Measurements from ENCODE around the gene CFAP157. TPM values are rescaled to one million over a fixed set of nuclear protein-coding genes. Genes with fewer than 3 reads are reported as not detected.

CFAP157 gene
- total and polyA plus RNA-seq, 2 of the 13 experiments (the other 11 are each of a cell fraction or from before 2014, with no cell fraction given) = 0.07 TPM; not detected in 1

DNA sequence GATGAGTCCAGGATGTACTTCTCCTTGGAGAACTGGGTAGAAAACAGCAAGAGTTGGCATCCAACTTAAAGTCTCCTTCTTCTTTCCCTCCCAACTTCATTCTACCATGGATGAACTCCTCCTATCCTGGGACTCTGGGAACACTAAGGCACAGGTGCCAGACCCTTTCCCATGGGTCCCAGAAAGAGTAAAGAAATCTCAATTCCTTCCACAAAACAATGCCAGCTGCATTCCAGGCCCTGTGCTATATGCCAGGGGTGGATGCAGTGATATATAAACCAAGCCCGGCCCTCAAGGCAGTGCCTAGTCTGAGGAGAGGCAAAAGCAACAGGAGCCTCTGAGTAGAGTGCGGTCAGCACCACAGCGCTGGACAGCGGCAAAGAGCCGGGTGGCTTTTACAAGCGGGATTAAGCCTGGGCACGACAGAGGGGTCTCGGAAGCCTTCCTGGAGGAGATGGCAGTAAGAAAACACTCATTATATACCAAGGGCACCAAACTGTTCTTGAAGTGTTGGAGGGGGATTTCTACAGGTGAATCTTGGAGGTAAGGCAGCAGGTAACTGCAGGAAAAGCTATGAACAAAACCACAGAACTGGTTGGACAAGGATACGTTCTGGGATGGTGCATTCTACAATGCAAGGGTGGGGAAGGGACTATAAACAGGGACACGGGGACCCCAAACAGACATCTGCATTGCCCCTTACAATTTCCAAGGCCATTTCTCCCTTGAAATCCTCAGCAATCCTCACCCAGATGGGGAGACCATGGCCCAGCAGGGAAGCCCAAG lies 44.7 kb downstream of the CFAP157 start (continued):
- TF ChIP-seq, protein P1, sequence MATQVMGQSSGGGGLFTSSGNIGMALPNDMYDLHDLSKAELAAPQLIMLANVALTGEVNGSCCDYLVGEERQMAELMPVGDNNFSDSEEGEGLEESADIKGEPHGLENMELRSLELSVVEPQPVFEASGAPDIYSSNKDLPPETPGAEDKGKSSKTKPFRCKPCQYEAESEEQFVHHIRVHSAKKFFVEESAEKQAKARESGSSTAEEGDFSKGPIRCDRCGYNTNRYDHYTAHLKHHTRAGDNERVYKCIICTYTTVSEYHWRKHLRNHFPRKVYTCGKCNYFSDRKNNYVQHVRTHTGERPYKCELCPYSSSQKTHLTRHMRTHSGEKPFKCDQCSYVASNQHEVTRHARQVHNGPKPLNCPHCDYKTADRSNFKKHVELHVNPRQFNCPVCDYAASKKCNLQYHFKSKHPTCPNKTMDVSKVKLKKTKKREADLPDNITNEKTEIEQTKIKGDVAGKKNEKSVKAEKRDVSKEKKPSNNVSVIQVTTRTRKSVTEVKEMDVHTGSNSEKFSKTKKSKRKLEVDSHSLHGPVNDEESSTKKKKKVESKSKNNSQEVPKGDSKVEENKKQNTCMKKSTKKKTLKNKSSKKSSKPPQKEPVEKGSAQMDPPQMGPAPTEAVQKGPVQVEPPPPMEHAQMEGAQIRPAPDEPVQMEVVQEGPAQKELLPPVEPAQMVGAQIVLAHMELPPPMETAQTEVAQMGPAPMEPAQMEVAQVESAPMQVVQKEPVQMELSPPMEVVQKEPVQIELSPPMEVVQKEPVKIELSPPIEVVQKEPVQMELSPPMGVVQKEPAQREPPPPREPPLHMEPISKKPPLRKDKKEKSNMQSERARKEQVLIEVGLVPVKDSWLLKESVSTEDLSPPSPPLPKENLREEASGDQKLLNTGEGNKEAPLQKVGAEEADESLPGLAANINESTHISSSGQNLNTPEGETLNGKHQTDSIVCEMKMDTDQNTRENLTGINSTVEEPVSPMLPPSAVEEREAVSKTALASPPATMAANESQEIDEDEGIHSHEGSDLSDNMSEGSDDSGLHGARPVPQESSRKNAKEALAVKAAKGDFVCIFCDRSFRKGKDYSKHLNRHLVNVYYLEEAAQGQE (IDR thresholded peaks at IDR 0.05; ENCODE audit: borderline replicate concordance in 1 of 2, low read depth in 1 of 2, low read length in 2 of 2) = peak; percentile 85 to 97
- TF ChIP-seq EHMT2 (IDR thresholded peaks at IDR 0.05; ENCODE audit: borderline replicate concordance, low read depth, low read length) (peak; percentile 91), NFKBIZ (CRISPR knock-in tag; IDR thresholded peaks at IDR 0.05) (0 out of 2 replicates have a peak, but pooled peaks have one; percentile 51), SALL1 (CRISPR knock-in tag; IDR thresholded peaks at IDR 0.05) (peak; percentile 41; the same call in 1 of the 2 replicates), KLF16 (CRISPR knock-in tag; IDR thresholded peaks at IDR 0.05) (0 out of 4 replicates have a peak, but pooled peaks of 1 of the 2 experiments have one; percentile 24), BCL6 (CRISPR knock-in tag; IDR thresholded peaks at IDR 0.05) (no peak)

DNA sequence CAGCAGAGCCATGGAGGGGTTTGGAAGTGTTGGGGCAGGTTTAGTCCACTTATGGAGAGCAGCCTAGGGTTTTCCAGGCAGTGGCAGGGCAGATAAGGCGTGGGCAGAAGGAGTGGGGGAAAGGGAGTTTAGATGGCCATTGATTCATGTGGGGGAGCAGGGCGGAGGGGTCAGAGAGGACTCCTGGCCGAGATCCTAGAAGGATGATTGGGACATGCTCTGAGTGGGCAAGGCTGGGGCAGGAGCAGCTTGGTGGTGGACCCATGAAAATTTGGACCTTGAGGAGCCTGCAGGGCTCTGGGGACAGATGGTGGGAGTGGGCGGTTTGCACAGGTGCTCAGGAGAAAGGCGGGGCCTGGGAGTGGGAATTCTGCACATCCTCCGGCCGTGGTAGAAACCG lies 46.4 kb downstream of the CFAP157 start:
- no peaks in the 10 kb centered on the region for H4K20me1 ChIP-seq (ENCODE audit: insufficient read depth, low read length)
- H2AFZ ChIP-seq (ENCODE audit: low read length) = no peak overlapping the region
- no peaks in the 10 kb centered on the region for H3K36me3 ChIP-seq (replicated peaks in 1 of 2; ENCODE audit: control insufficient read depth in 1 of 2, insufficient read depth in 2 of 2, low read length in 2 of 2)
- no peak for FAIRE-seq
- H3K9ac ChIP-seq (ENCODE audit: insufficient read depth, low read depth, low read length) = no peak overlapping the region
- intact Hi-C loops (cut with micrococcal nuclease; ENCODE audit: unreplicated experiment) = no loop called here
- H3K4me3 ChIP-seq (replicated peaks in 1 of 3; ENCODE audit: insufficient read depth in 1 of 3, low read depth in 2 of 3, low read length in 3 of 3) = no peak overlapping the region
- POLR2A ChIA-PET = no interaction called here
- TF ChIP-seq ZSCAN21 (CRISPR knock-in tag; IDR thresholded peaks at IDR 0.05; ENCODE audit: borderline replicate concordance) (no peak), SP5 (CRISPR knock-in tag; IDR thresholded peaks at IDR 0.05; ENCODE audit: borderline replicate concordance, low read depth) (no peak), KDM5A (IDR thresholded peaks at IDR 0.05; ENCODE audit: borderline replicate concordance, low read length) (no peak), PRMT3 (CRISPR knock-in tag; IDR thresholded peaks at IDR 0.05; ENCODE audit: borderline replicate concordance, low read depth) (no peak), SRSF9 (IDR thresholded peaks at IDR 0.05; ENCODE audit: borderline replicate concordance, insufficient read depth, low read depth, low read length, poor library complexity, severe bottlenecking) (no peak), MXI1 (IDR thresholded peaks at IDR 0.05; ENCODE audit: borderline replicate concordance, low read depth, low read length) (no peak), ZZZ3 (CRISPR knock-in tag; IDR thresholded peaks at IDR 0.05; ENCODE audit: borderline replicate concordance) (no peak)
- TF ChIP-seq, protein P2, sequence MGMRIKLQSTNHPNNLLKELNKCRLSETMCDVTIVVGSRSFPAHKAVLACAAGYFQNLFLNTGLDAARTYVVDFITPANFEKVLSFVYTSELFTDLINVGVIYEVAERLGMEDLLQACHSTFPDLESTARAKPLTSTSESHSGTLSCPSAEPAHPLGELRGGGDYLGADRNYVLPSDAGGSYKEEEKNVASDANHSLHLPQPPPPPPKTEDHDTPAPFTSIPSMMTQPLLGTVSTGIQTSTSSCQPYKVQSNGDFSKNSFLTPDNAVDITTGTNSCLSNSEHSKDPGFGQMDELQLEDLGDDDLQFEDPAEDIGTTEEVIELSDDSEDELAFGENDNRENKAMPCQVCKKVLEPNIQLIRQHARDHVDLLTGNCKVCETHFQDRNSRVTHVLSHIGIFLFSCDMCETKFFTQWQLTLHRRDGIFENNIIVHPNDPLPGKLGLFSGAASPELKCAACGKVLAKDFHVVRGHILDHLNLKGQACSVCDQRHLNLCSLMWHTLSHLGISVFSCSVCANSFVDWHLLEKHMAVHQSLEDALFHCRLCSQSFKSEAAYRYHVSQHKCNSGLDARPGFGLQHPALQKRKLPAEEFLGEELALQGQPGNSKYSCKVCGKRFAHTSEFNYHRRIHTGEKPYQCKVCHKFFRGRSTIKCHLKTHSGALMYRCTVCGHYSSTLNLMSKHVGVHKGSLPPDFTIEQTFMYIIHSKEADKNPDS (CRISPR knock-in tag; IDR thresholded peaks at IDR 0.05) = no peak
- CTCF ChIA-PET (ENCODE audit: low intra/inter-chr PET ratio, low total read pairs) = no interaction called here
- no peak for DNase-seq (ENCODE audit: low spot score)
- no peaks in the 10 kb centered on the region for H3K4me1 ChIP-seq (ENCODE audit: insufficient read depth, low read length)
- ATAC-seq = no peak
- H3K4me2 ChIP-seq (ENCODE audit: low read depth, low read length) = no peak overlapping the region
- in situ Hi-C loops (cut with HindIII; ENCODE audit: extremely low pct_ligation_motif_present, low pct_unique_long_range_greater_than_20kb) = no loop called here
- no peaks in the 10 kb centered on the region for H3K79me2 ChIP-seq (ENCODE audit: insufficient read depth, low read length)
- 0% methylated on average over 3 of the region's 8 CpGs for WGBS (ENCODE audit: low lambda C conversion rate)
- no peaks in the 10 kb centered on the region for H3K9me3 ChIP-seq (ENCODE audit: low read length)
- H3K27me3 ChIP-seq (ENCODE audit: control insufficient read depth in 1 of 2, insufficient read depth in 2 of 2, low read length in 2 of 2) = peaks cover 3 to 44% of the 10 kb centered on the region in 2 experiments; a peak in 3 of 5 replicates
- no peak overlapping the region for H3K27ac ChIP-seq (ENCODE audit: extremely low read length, insufficient read depth, low read length)
- no TSS peak for BruUV-seq (replicated peaks)
